AG08395 (cell line): ENCODE results near the gene OTOF.

Source experiments
- DNase-seq: peaks from one replicate; pipeline ENCODE4 v3.0.0; 2012; ENCODE audit warnings: mixed read lengths, low spot score

Gene OTOF

GRCh38 chr2:26449278-26450030 lies 28.5 kb downstream of the OTOF start:
- no peak for DNase-seq

GRCh38 chr2:26448651-26449050 lies 29.3 kb downstream of the OTOF start:
- no peak for DNase-seq

DNA sequence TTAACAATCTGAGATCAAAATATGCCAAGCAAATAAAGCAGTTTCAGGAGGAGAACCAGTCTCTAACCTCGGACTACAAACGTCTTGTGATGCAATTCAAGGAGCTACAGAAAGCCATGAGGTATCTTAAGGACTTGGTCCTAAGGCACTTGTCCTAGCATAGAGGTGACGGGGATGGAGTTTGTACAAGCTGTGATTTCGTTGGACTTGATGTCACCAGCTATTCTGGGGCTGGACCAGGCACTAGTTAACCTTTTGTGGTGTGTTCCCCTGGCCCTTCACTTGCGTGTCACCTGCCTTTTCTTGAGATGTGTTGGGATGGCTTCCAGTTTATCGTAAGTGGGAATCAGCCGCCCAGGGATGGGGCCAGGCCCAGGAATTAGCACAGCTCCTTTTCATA lies 33.7 kb downstream of the OTOF start:
- DNase-seq: no peak

DNA sequence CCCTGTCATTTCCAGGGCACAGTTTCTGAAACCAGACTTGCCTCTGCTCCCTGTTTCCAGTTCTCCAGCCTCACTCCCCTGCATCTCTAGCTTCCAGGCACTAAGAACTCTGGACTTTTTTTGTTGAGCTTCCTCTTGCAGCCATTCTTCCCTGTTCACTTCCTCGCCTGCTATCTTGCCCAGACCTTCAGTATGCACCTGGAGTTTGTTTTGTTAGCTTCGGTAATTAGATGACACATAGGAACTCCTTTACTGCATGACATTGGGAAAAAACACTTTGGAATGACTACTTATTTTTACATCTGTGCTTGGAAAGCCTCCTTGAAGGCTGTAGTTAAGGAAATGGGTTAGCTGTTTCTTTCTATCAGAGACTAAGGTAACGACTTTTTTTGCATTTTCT lies 35.2 kb downstream of the OTOF start:
- DNase-seq: no peak

DNA sequence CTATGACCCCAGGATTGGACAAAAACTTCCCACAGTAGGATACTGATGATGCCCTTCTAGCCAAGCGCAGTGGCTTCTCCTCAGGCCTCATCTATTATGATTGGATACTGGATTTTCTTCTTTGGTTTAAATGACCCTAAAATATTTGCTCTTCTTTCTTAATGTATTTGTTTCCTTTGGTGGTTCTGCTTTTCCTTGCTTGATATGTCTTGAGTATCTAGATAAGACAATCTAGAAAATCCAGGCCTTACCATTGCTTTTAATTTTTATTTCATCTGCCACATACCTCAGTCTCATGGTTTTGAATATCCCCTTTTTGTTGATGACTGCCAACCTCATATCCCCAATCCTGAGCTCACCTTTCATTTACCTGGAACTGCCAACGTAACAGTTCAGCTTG lies 35.6 kb downstream of the OTOF start:
- DNase-seq: no peak

DNA sequence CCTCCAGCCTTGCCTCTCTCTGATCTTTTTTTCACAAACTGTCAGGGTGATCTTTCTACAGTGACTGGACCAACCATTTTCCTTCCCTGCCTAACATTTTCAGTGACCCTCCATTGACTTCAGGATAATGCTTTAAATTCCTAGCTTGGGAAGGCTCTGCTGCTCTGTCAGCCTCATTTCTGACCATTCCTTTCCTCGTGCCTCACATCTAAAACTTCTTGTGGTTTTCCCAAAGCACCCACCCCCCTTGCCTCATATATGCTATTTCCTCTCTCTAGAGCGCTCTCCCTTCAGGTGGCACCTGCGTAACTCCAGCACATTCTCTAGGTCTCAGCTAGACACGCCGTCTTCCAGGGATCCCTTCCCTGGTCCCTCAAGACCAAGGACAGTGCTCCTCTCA lies 39.0 kb downstream of the OTOF start:
- DNase-seq: peak; percentile 22

- peak; percentile 92 for DNase-seq
These were observed 39.4 kb downstream of the OTOF start for GRCh38 chr2:26438526-26438925.

DNA sequence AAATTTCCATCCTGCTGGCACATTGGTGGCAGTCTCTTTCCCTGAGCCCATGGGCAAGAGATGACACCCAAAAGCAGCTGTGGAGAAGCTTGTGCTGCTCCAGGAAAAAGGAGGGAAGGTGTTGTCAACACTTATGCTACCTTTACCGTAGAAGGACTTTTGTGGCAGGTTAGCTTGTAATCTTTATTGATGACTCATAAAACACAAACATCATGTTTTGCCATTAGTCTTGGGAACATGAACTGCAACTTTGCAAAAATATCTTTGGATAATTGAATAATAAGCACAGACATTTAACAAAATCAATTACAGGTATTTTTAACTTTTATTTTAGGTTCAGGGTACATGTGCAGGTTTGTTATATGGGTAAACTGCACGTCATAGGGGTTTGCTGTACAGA lies 42.8 kb downstream of the OTOF start:
- DNase-seq: no peak

DNA sequence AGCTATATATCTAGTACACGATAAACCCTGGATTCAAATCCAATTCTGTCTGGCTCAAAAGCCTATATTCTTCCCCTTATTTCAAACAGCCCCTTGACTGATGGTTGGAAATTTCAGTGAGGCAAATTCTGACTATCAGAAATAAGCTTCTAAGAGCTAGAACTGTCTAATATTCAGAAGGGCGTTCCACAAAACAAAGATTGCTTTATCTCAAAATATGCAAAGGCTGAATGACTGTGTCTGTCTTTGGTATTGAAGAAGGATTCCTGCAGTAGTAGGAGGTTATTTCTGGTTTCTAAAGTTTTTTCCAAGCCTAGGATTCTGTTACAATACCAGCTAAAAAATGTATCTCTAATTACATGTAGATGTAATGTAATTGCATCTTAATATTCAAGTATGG lies 45.1 kb downstream of the OTOF start:
- DNase-seq: no peak

DNA sequence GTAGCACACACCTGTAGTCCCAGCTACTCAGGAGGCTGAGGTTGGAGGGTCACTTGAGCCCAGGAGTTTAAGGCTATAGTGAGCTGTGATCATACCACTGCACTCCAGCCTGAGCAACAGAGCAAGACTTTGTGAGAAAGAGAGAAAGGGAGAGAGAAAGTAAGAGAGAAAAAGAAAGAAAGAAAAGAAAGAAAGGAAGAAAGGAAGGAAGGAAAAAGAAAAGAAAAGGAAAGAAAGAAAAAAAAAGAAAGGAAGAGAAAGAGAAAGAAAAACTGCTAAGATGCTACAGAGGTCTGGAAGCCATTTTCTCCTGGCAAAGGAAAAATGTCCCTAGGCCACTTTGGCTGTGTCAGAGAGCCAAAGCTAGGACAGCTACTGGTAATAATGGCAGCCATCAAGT lies 45.6 kb downstream of the OTOF start:
- no peak for DNase-seq

GRCh38 chr2:26430826-26431225 lies 47.1 kb downstream of the OTOF start:
- DNase-seq: peak; percentile 20

DNA sequence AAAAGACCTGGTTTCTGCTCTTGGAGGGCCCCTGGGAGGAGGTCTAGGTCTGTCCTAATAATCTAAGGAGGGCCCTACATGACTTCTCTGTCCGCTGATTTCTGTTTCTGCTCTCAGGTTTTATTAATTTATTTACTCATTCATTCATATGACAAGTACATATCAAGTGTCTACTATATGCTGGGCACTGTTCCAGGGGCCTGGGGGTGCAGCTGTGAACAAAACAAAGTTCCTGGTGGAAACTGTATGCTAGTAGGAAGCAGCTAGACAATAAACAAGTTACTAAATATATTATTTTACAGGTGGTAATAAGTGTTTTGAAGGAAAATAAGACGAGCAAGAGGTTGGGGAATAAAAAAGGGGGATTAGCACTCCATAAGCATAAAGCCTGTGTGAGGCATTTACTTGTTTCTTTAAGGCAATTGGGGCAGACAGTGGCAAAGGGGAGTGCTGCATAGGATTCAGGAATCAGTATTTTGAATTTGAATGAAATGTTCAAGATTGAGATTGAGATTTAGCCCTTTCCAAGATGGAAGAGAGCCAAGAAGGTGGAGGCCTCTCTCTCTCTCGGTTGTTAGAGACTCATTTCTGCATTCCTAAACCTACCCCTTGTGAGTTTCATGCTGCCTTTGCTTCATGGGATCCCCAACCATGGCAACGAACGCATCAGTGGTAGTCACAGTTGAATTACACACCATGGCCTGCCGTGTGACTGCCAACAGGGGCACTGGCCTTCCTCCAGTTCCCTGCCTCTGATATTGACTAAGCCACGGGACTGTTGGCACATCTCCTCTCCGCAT lies 47.9 kb downstream of the OTOF start:
- DNase-seq: no peak

DNA sequence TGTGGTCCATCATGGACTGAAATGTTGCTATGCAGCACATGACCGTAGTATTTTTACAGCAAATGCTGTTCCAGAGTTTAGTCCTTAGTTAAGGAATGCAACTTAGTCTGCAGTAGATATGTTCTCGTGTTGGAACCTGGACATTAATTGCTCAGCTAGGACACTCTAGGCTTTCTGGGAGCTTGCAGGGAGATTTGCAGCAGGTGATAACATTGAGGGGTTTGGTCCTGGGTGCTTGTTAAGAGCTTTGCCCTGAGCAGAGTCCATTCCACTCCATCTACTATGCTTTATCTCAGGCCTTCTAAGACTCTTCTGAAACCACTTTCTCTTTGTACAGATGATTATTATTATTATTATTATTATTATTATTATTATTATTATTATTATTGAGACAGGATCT lies 49.1 kb downstream of the OTOF start:
- DNase-seq: no peak

- no peak for DNase-seq
These were observed 53.7 kb downstream of the OTOF start for GRCh38 chr2:26424221-26424620.

DNA sequence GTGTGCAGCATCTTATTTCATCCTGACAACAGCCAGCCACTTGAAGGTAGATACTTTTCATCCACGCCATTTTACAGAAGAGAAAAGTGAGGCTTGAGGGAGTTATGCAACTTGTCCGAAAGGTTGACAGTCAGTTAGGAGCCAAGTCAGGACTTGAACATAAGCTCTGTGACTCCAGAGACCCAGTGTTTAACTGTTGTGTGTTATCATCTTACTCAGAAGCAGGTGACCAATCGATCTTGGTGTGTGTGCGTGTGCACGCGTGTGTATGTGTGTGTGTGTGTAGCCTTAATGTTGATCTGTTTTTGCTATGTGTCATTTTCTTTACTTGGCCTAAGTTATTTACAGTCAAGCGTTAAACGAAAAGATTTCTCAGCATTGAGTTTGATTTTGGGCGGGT lies 54.2 kb downstream of the OTOF start:
- no peak for DNase-seq

DNA sequence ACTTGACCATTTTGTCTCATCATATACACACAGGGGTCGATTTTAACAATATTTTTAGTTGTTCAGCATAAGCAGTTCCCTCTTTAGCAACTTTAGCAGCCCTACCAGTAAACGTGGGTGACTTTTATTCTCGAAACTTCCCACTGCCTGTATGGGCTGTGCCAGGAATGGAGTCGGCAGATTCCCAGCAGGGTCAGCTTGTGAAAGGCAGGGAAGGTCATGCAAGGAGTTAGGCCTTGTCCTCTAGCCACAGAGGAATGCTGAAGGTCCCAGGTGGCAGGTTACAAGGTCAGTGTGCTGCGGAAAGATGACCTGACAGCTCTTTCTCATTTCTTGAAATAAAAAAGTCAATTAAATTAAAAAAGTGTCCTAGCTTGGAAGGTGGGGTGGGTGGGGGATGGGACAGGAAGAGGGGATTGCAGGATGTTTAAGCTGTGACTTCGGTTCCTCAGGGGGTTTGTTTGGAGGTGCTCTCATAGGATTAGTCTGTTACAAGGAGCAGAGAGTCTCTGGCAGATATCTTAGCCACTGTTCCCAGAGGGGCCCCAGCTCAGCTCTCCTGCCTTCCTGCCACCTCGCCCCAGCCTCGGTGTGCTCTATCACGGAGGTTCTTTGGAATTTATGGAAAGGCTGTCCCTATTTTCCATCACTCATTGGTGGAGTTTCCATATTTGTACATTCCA lies 54.8 kb downstream of the OTOF start:
- DNase-seq: no peak

DNA sequence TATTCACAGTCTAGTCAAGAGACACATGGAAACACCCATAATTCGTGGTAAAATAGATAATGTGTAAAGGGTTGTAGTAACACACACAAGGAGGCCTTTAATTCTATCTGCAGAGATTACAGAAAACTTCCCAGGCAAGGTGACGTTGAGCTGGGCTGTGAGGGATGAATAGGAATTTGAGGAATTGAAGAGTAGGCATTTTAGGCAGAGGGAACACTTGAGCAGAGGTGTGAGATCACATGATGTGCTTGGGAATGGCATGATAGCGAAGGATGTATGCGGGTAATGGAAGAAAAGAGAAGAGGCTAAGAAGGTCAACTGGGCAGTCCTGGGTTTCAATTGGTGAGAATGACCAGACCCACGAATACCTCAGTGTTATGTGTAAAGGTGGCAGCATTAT lies 56.0 kb downstream of the OTOF start:
- DNase-seq: no peak

GRCh38 chr2:26414311-26414710 lies 63.6 kb downstream of the OTOF start:
- DNase-seq: peak; percentile 18

GRCh38 chr2:26412091-26412673 lies 65.7 kb downstream of the OTOF start:
- DNase-seq: no peak

GRCh38 chr2:26411419-26411818 lies 66.5 kb downstream of the OTOF start:
- no peak for DNase-seq

DNA sequence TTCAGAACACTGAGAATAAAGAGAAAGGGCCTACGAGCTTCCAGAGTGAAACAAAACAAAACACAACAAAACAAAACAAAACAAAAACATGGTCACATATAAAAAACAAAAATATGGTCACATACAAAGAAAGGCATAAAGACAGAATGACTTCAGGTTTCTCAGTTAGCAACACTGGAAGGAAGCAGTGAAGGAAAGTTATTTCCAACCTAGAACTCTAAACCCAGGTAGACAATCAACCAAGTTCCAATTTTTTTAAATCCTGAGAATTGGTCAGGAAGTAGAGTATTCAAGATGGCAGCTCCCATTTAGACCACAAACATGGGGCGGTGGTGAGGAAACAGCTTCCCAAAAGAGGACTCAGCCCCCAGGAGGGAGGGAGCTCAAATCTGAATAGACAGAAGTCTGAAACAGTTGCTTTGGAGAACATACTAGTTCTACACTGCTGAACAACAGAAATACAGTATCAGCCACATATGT lies 67.1 kb downstream of the OTOF start:
- DNase-seq: no peak

- no peak for DNase-seq
These were observed 68.1 kb downstream of the OTOF start for GRCh38 chr2:26409785-26410184.

DNA sequence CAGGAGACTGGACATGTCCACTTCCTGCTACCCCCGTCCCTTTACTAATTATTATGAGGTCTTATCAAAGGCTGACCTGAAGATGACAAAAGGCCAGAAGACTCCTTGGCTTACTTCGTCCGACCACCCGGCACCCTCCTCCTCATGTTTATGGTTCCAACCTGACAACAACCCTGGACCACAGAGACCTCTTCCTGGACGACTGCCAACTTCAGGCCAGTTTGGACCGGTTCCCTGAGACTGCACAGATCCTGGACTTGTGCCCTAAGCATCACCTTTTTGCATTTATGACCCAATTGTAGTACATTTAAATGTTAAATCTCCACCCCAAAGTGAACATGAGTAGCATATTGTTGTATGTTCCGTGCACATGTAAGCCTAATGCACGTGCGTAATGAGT lies 70.4 kb downstream of the OTOF start:
- DNase-seq: no peak
